HEK293 (cell line): ENCODE results near the gene DOK6.

Experiments
- CTCF ChIA-PET: fragments of 350-600 bp; formaldehyde crosslinking; extraction: SDS; loops from one replicate; lab custom pipeline; 2021; ENCODE audit warnings: antibody characterized with exemption; lab: Yijun Ruan, JAX
- POLR2A ChIA-PET: fragments of 300-600 bp; formaldehyde crosslinking; extraction: SDS; loops from one replicate; lab custom pipeline; 2020; ENCODE audit warnings: antibody characterized with exemption, inconsistent platforms; lab: Yijun Ruan, JAX
- H3K27ac ChIP-seq: fragments of 200-500 bp; sonication (Bioruptor generic); 2 replicates; pipeline ENCODE4 v1.5.1; 2014; ENCODE audit warnings: low read depth, low read length, control low read depth, inconsistent platforms; ENCODE audit errors: extremely low read depth
- H3K36me3 ChIP-seq, 2 experiments: fragments of 200-500 bp in 1 of 2; sonication (Bioruptor generic) in 1 of 2; 1 replicate in 1 of 2; 2 replicates in 1 of 2; pipeline ENCODE4 v1.5.1; 2014 to 2017; ENCODE audit warnings: inconsistent platforms in 2 of 2, low read length in 2 of 2; ENCODE audit not compliant: control insufficient read depth in 2 of 2, insufficient read depth in 1 of 2
- H3K4me1 ChIP-seq: fragments of 200-500 bp; sonication (Bioruptor generic); 2 replicates; pipeline ENCODE4 v1.5.1; 2014; ENCODE audit warnings: mild to moderate bottlenecking, low read length, inconsistent platforms; ENCODE audit not compliant: control insufficient read depth, insufficient read depth
- H3K4me3 ChIP-seq: 2 replicates; pipeline ENCODE4 v1.5.1; 2011; ENCODE audit warnings: low read depth, mild to moderate bottlenecking, control low read depth, low read length, moderate library complexity
- H3K9me3 ChIP-seq: fragments of 200-500 bp; sonication (Bioruptor generic); 2 replicates; pipeline ENCODE4 v1.5.1; 2014; ENCODE audit warnings: low read depth, low read length, inconsistent platforms; ENCODE audit not compliant: control insufficient read depth, insufficient read depth
- EGR2 ChIP-seq: fragments of 450-650 bp; formaldehyde crosslinking; IDR thresholded peaks from 2 replicates; pipeline ENCODE4 v1.5.1; 2016; ENCODE audit warnings: low read depth, missing biosample characterization, missing genetic modification characterization
- FEZF1 ChIP-seq: fragments of 450-650 bp; formaldehyde crosslinking; IDR thresholded peaks from 2 replicates; pipeline ENCODE4 v1.5.1; 2016; ENCODE audit warnings: missing biosample characterization, missing genetic modification characterization
- SCRT2 ChIP-seq: fragments of 450-650 bp; formaldehyde crosslinking; IDR thresholded peaks from 2 replicates; pipeline ENCODE4 v1.5.1; 2016; ENCODE audit warnings: missing biosample characterization, missing genetic modification characterization
- SP2 ChIP-seq: fragments of 450-650 bp; formaldehyde crosslinking; IDR thresholded peaks from 2 replicates; pipeline ENCODE4 v1.5.1; 2016; ENCODE audit warnings: missing biosample characterization, missing genetic modification characterization
- TRIM28 ChIP-seq: IDR thresholded peaks from 2 replicates; pipeline ENCODE4 v1.6.1; 2011; ENCODE audit warnings: low read length, control low read depth, borderline replicate concordance
- ZFP37 ChIP-seq: fragments of 450-650 bp; formaldehyde crosslinking; IDR thresholded peaks from 2 replicates; pipeline ENCODE4 v1.5.1; 2016; ENCODE audit warnings: missing biosample characterization, missing genetic modification characterization
- ZNF121 ChIP-seq: fragments of 450-650 bp; formaldehyde crosslinking; IDR thresholded peaks from 2 replicates; pipeline ENCODE4 v1.5.1; 2016; ENCODE audit warnings: missing biosample characterization, missing genetic modification characterization
- ZNF132 ChIP-seq: fragments of 450-650 bp; formaldehyde crosslinking; IDR thresholded peaks from 2 replicates; pipeline ENCODE4 v1.5.1; 2017; ENCODE audit warnings: missing biosample characterization, missing genetic modification characterization, borderline replicate concordance
- ZNF169 ChIP-seq: fragments of 450-650 bp; formaldehyde crosslinking; IDR thresholded peaks from 2 replicates; pipeline ENCODE4 v1.5.1; 2016; ENCODE audit warnings: missing biosample characterization, missing genetic modification characterization
- ZNF175 ChIP-seq: fragments of 450-650 bp; formaldehyde crosslinking; IDR thresholded peaks from 2 replicates; pipeline ENCODE4 v1.5.1; 2016; ENCODE audit warnings: missing biosample characterization, missing genetic modification characterization
- ZNF184 ChIP-seq: fragments of 450-650 bp; IDR thresholded peaks from 2 replicates; pipeline ENCODE4 v1.5.1; 2018; ENCODE audit warnings: missing biosample characterization, mild to moderate bottlenecking, missing genetic modification characterization
- ZNF2 ChIP-seq: fragments of 450-650 bp; formaldehyde crosslinking; IDR thresholded peaks from 2 replicates; pipeline ENCODE4 v1.5.1; 2016; ENCODE audit warnings: missing biosample characterization, missing genetic modification characterization
- ZNF211 ChIP-seq: fragments of 450-650 bp; formaldehyde crosslinking; IDR thresholded peaks from 2 replicates; pipeline ENCODE4 v1.5.1; 2016; ENCODE audit warnings: low read depth, missing biosample characterization, missing genetic modification characterization
- ZNF366 ChIP-seq: fragments of 450-650 bp; formaldehyde crosslinking; conservative IDR thresholded peaks from 2 replicates; pipeline ENCODE4 v1.5.1; 2016; ENCODE audit warnings: missing biosample characterization, missing genetic modification characterization
- ZNF433 ChIP-seq: fragments of 450-650 bp; formaldehyde crosslinking; IDR thresholded peaks from 2 replicates; pipeline ENCODE4 v1.5.1; 2016; ENCODE audit warnings: missing biosample characterization, missing genetic modification characterization, low read depth
- ZNF549 ChIP-seq: fragments of 450-650 bp; IDR thresholded peaks from 2 replicates; pipeline ENCODE4 v1.5.1; 2018; ENCODE audit warnings: missing biosample characterization, missing genetic modification characterization, mild to moderate bottlenecking, inconsistent platforms, moderate library complexity
- ZNF791 ChIP-seq: fragments of 450-650 bp; formaldehyde crosslinking; IDR thresholded peaks from 2 replicates; pipeline ENCODE4 v1.5.1; 2016; ENCODE audit warnings: missing biosample characterization, missing genetic modification characterization
- ZXDB ChIP-seq: fragments of 450-650 bp; formaldehyde crosslinking; IDR thresholded peaks from 2 replicates; pipeline ENCODE4 v1.5.1; 2016; ENCODE audit warnings: missing biosample characterization, missing genetic modification characterization
- TF ChIP-seq, protein P1 (sequence below): fragments of 450-650 bp; formaldehyde crosslinking; IDR thresholded peaks from 2 replicates; pipeline ENCODE4 v1.5.1; 2016; ENCODE audit warnings: missing biosample characterization, missing genetic modification characterization, borderline replicate concordance
- TF ChIP-seq, protein P2 (sequence below): fragments of 450-650 bp; formaldehyde crosslinking; IDR thresholded peaks from 2 replicates; pipeline ENCODE4 v1.5.1; 2017; ENCODE audit warnings: missing biosample characterization, missing genetic modification characterization

DOK6 gene

DNA sequence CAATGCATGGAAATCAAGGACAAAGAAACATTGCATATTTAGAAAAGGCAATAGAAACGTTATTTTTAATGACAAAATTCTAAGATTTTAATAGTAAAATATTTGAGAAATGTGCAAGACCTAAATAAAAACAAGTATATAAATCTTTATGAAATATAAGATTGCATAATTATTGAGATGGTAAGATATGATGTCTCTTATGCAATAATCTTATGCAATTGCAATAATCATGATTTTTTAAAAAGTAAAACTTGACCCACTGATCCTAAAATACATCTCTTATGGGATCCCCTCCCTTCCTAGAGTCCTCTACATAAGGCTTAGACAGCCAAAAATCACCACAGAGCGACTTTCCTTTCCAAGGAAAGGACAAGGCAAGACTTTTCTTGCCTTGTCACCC lies 249.0 kb downstream of the DOK6 start:
- Histone ChIP-seq H3K9me3 (no peaks in the 10 kb centered on the region), H3K4me3 (no peak overlapping the region), H3K4me1 (no peaks in the 10 kb centered on the region), H3K27ac (no peak overlapping the region), H3K36me3 (no peaks in the 10 kb centered on the region)
- no peak for TF ChIP-seq ZNF121 (tag by site-specific recombination)
- TF ChIP-seq, protein P1, sequence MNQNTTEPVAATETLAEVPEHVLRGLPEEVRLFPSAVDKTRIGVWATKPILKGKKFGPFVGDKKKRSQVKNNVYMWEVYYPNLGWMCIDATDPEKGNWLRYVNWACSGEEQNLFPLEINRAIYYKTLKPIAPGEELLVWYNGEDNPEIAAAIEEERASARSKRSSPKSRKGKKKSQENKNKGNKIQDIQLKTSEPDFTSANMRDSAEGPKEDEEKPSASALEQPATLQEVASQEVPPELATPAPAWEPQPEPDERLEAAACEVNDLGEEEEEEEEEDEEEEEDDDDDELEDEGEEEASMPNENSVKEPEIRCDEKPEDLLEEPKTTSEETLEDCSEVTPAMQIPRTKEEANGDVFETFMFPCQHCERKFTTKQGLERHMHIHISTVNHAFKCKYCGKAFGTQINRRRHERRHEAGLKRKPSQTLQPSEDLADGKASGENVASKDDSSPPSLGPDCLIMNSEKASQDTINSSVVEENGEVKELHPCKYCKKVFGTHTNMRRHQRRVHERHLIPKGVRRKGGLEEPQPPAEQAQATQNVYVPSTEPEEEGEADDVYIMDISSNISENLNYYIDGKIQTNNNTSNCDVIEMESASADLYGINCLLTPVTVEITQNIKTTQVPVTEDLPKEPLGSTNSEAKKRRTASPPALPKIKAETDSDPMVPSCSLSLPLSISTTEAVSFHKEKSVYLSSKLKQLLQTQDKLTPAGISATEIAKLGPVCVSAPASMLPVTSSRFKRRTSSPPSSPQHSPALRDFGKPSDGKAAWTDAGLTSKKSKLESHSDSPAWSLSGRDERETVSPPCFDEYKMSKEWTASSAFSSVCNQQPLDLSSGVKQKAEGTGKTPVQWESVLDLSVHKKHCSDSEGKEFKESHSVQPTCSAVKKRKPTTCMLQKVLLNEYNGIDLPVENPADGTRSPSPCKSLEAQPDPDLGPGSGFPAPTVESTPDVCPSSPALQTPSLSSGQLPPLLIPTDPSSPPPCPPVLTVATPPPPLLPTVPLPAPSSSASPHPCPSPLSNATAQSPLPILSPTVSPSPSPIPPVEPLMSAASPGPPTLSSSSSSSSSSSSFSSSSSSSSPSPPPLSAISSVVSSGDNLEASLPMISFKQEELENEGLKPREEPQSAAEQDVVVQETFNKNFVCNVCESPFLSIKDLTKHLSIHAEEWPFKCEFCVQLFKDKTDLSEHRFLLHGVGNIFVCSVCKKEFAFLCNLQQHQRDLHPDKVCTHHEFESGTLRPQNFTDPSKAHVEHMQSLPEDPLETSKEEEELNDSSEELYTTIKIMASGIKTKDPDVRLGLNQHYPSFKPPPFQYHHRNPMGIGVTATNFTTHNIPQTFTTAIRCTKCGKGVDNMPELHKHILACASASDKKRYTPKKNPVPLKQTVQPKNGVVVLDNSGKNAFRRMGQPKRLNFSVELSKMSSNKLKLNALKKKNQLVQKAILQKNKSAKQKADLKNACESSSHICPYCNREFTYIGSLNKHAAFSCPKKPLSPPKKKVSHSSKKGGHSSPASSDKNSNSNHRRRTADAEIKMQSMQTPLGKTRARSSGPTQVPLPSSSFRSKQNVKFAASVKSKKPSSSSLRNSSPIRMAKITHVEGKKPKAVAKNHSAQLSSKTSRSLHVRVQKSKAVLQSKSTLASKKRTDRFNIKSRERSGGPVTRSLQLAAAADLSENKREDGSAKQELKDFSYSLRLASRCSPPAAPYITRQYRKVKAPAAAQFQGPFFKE (tag by site-specific recombination): no peak
- no peak for TF ChIP-seq FEZF1 (tag by site-specific recombination)
- TF ChIP-seq ZNF366 (tag by site-specific recombination): no peak
- TF ChIP-seq ZFP37 (tag by site-specific recombination): no peak
- no peak for TF ChIP-seq ZNF175 (tag by site-specific recombination)
- TF ChIP-seq, protein P2, sequence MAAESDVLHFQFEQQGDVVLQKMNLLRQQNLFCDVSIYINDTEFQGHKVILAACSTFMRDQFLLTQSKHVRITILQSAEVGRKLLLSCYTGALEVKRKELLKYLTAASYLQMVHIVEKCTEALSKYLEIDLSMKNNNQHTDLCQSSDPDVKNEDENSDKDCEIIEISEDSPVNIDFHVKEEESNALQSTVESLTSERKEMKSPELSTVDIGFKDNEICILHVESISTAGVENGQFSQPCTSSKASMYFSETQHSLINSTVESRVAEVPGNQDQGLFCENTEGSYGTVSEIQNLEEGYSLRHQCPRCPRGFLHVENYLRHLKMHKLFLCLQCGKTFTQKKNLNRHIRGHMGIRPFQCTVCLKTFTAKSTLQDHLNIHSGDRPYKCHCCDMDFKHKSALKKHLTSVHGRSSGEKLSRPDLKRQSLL (tag by site-specific recombination): no peak
- no peak for TF ChIP-seq ZNF791 (tag by site-specific recombination)
- ChIA-PET POLR2A (no interaction called here), CTCF (no interaction called here)

DNA sequence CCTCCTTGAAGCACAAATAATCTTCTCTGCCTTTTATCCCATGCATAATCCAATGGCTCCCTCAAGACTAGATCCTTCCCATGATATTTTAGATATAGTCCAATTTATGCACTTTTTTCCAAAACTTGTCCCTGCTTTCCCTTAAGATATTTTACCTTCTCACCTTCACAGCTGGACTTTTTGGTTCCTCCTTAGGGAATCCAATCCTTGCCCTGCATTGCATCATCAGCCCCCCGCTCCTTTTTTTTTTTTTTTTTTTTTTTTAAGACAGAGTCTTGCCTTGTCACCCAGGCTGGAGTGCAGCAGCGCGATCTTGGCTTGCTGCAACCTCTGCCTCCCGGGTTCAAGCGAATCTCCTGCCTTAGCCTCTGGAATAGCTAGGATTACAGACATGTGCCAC lies 250.6 kb downstream of the DOK6 start:
- no peaks in the 10 kb centered on the region for H3K9me3 ChIP-seq
- POLR2A ChIA-PET: no interaction called here
- H3K4me1 ChIP-seq: no peaks in the 10 kb centered on the region
- H3K36me3 ChIP-seq: no peaks in the 10 kb centered on the region
- CTCF ChIA-PET: no interaction called here
- H3K4me3 ChIP-seq: no peak overlapping the region
- no peak overlapping the region for H3K27ac ChIP-seq
- TF ChIP-seq ZNF184: no peak
- TF ChIP-seq SCRT2: no peak
- TF ChIP-seq ZXDB (tag by site-specific recombination): no peak
- no peak for TF ChIP-seq ZNF132 (tag by site-specific recombination)
- TF ChIP-seq TRIM28: no peak
- TF ChIP-seq EGR2 (tag by site-specific recombination): no peak
- no peak for TF ChIP-seq ZNF211 (tag by site-specific recombination)
- no peak for TF ChIP-seq ZNF2
- TF ChIP-seq ZNF549: no peak
- TF ChIP-seq ZNF433 (tag by site-specific recombination): no peak

DNA sequence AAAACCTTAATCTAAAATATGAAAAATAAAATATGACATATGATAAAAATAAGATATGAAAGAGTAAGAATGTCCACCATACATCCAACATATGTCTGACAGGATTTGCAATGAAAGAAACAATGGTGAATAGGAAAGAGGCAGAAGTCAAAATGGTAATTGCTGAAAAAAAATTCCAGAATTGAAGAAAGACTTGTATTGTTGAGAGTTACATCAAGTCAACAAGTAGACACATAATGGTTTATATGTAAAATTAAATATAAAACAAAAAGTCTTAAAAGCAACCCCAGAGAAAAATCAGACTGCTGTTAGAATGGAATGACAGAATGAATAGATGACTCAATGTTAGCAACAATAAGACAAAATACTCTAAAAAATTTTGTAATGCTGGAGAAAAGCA lies 255.1 kb downstream of the DOK6 start:
- ChIA-PET POLR2A (no interaction called here), CTCF (no interaction called here)
- H3K4me1 ChIP-seq: no peaks in the 10 kb centered on the region
- H3K4me3 ChIP-seq: no peak overlapping the region
- H3K9me3 ChIP-seq: no peaks in the 10 kb centered on the region
- H3K36me3 ChIP-seq: no peaks in the 10 kb centered on the region
- no peak for TF ChIP-seq EGR2 (tag by site-specific recombination)
- no peak for TF ChIP-seq SP2 (tag by site-specific recombination)
- TF ChIP-seq ZNF169 (tag by site-specific recombination): no peak
- H3K27ac ChIP-seq: no peak overlapping the region
